ENCODE measurements around the gene ELOVL1.

GRCh38 chr1:43329995-43330751 is 37.6 kb downstream of the ELOVL1 start:
- TF ChIP-seq, protein P1, sequence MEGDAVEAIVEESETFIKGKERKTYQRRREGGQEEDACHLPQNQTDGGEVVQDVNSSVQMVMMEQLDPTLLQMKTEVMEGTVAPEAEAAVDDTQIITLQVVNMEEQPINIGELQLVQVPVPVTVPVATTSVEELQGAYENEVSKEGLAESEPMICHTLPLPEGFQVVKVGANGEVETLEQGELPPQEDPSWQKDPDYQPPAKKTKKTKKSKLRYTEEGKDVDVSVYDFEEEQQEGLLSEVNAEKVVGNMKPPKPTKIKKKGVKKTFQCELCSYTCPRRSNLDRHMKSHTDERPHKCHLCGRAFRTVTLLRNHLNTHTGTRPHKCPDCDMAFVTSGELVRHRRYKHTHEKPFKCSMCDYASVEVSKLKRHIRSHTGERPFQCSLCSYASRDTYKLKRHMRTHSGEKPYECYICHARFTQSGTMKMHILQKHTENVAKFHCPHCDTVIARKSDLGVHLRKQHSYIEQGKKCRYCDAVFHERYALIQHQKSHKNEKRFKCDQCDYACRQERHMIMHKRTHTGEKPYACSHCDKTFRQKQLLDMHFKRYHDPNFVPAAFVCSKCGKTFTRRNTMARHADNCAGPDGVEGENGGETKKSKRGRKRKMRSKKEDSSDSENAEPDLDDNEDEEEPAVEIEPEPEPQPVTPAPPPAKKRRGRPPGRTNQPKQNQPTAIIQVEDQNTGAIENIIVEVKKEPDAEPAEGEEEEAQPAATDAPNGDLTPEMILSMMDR (IDR thresholded peaks at IDR 0.05 in 2 of 3, conservative IDR thresholded peaks at IDR 0.05 in 1 of 3; ENCODE audit: control insufficient read depth in 2 of 3, extremely low read depth in 1 of 3, insufficient read depth in 1 of 3, low read depth in 3 of 3, low read length in 3 of 3), result no peak
- no peak for TF ChIP-seq BRCA1 (IDR thresholded peaks at IDR 0.05; ENCODE audit: low read depth, low read length)
- TF ChIP-seq POLR2AphosphoS2 (IDR thresholded peaks at IDR 0.05; ENCODE audit: low read depth, low read length), result no peak
- no peak for TF ChIP-seq NFIC (IDR thresholded peaks at IDR 0.05; ENCODE audit: low read depth, low read length)
- TF ChIP-seq PBX3 (IDR thresholded peaks at IDR 0.05; ENCODE audit: insufficient replicate concordance, low read depth, low read length), result no peak
- TF ChIP-seq ESRRA (IDR thresholded peaks at IDR 0.05; ENCODE audit: low read length), result no peak
- TF ChIP-seq, protein P2, sequence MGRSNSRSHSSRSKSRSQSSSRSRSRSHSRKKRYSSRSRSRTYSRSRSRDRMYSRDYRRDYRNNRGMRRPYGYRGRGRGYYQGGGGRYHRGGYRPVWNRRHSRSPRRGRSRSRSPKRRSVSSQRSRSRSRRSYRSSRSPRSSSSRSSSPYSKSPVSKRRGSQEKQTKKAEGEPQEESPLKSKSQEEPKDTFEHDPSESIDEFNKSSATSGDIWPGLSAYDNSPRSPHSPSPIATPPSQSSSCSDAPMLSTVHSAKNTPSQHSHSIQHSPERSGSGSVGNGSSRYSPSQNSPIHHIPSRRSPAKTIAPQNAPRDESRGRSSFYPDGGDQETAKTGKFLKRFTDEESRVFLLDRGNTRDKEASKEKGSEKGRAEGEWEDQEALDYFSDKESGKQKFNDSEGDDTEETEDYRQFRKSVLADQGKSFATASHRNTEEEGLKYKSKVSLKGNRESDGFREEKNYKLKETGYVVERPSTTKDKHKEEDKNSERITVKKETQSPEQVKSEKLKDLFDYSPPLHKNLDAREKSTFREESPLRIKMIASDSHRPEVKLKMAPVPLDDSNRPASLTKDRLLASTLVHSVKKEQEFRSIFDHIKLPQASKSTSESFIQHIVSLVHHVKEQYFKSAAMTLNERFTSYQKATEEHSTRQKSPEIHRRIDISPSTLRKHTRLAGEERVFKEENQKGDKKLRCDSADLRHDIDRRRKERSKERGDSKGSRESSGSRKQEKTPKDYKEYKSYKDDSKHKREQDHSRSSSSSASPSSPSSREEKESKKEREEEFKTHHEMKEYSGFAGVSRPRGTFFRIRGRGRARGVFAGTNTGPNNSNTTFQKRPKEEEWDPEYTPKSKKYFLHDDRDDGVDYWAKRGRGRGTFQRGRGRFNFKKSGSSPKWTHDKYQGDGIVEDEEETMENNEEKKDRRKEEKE (IDR thresholded peaks at IDR 0.05), result no peak
- no peak for TF ChIP-seq USF2 (IDR thresholded peaks at IDR 0.05; ENCODE audit: borderline replicate concordance, low read depth, low read length)
- TF ChIP-seq CBX5 (IDR thresholded peaks at IDR 0.05; ENCODE audit: low read depth), result no peak
- no peak for TF ChIP-seq CBX3 (IDR thresholded peaks at IDR 0.05; ENCODE audit: borderline replicate concordance, low read depth)
